ENCODE data around the gene ISLR2.

ISLR2 gene

DNA sequence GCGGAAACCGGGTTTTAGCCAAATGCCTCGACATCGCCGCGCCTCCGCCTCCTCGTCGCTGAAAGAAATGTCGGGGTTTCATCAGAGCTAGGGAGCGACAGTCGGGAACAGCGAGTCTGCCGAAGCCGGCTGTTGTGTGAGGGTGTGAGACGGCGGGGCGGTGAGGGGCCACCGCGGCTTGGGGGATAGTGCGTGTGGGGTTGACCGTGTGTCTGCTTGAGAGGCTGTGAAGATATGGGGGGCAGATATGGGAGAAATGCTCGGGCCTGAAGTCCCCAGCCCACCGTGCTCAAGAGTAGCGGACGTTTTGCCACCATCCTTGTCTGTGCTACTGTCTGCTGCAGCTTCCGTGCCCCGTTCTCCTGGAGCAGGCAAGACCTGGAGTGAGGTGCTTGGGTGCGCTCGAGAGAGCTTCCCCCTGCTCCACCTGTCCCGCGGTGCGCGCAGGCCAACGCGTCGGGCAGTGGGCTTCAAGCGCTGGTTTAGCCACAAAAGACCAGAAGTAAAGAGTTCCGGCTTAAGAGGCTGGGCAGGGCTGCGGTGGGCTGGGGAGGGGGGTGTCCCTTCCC, 716 bp upstream of the ISLR2 start:
- no peak for DNase-seq

DNA sequence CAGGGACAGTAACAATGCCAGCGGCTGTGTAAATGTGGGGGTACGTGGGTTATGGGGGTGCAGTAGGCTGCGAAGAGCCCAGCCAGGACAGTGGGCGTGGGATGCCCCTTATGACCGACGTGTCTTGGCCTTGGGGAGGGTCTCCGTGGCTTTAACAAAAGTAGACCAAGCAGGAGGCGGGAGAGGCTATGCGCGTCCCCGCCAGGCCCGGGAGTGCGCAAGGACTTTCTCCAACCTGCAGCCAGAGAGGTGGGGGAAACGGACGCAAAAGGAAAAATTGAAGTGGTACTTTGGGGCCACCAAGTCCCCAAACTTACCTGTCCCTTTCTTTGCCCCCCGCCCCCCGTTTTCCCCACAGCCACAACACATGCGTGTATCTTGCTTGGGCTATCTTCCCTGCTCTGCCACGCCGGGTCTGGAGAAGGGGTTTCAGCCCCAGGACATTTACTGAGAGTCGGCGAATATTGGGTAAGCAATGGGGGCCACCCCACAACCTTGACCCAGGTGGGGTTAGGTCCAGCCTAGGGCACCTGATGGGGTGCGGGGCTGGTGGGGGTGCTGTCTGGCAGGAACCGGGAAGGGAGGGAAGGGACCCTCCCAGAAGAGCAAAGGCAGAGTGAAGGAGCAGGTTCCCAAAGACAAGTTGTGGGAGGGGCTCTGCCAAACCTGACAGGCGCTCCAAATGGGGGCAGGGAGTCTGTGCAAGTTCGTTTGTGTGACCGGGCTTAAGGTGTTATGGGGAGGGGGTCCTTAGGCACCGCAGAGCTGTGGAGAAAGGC, 652 bp downstream of the ISLR2 start:
- DNase-seq, result no peak

DNA sequence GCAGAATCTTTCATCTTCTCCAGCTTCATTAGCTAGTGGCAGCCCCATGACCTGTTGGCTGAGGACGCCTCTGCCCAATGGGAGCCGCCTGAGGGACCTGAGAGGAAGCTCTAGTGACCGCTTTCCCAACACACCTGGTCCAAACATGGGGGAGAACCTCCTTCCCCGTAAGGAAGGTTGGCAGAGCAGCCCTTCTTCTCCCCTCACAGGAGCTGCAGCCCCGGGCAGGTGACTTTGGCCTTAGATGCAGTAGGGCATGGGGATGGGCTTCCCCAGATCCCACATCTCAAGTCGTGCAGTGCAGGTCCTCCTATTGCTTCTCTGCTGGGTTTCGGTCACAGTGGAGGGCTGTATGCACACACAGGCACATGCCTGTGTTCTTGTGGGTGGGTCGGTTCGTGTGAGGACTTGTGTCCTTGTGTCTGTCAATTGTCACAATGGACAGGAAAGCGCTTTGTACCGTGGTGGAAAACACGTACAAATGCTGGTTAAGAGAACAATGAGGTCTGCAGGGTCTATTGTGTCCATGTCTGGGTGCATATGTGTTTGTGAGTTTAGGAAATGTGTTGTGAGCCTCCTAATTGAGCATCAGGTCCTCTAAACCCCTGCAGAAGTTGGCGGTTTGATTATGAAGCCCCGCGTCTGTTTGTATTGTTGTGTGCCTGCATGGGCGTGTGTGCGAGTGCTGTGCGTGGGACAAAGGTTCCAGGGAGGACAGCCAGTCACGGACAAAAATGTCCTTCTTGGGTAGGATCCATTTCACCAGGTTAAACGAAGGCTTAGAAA, 1.4 kb downstream of the ISLR2 start:
- DNase-seq, result no peak

DNA sequence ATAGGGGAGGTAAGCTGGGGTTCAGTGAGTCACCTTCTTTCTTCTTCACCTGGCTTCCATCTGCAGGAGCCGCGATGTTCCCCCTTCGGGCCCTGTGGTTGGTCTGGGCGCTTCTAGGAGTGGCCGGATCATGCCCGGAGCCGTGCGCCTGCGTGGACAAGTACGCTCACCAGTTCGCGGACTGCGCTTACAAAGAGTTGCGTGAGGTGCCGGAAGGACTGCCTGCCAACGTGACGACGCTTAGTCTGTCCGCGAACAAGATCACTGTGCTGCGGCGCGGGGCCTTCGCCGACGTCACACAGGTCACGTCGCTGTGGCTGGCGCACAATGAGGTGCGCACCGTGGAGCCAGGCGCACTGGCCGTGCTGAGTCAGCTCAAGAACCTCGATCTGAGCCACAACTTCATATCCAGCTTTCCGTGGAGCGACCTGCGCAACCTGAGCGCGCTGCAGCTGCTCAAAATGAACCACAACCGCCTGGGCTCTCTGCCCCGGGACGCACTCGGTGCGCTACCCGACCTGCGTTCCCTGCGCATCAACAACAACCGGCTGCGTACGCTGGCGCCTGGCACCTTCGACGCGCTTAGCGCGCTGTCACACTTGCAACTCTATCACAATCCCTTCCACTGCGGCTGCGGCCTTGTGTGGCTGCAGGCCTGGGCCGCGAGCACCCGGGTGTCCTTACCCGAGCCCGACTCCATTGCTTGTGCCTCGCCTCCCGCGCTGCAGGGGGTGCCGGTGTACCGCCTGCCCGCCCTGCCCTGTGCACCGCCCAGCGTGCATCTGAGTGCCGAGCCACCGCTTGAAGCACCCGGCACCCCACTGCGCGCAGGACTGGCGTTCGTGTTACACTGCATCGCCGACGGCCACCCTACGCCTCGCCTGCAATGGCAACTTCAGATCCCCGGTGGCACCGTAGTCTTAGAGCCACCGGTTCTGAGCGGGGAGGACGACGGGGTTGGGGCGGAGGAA, 2.6 kb downstream of the ISLR2 start:
- no peak for DNase-seq

DNA sequence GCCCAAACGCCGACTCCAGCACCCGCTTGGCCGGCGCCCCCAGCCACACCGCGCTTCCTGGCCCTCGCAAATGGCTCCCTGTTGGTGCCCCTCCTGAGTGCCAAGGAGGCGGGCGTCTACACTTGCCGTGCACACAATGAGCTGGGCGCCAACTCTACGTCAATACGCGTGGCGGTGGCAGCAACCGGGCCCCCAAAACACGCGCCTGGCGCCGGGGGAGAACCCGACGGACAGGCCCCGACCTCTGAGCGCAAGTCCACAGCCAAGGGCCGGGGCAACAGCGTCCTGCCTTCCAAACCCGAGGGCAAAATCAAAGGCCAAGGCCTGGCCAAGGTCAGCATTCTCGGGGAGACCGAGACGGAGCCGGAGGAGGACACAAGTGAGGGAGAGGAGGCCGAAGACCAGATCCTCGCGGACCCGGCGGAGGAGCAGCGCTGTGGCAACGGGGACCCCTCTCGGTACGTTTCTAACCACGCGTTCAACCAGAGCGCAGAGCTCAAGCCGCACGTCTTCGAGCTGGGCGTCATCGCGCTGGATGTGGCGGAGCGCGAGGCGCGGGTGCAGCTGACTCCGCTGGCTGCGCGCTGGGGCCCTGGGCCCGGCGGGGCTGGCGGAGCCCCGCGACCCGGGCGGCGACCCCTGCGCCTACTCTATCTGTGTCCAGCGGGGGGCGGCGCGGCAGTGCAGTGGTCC, 3.5 kb downstream of the ISLR2 start:
- no peak for DNase-seq

DNA sequence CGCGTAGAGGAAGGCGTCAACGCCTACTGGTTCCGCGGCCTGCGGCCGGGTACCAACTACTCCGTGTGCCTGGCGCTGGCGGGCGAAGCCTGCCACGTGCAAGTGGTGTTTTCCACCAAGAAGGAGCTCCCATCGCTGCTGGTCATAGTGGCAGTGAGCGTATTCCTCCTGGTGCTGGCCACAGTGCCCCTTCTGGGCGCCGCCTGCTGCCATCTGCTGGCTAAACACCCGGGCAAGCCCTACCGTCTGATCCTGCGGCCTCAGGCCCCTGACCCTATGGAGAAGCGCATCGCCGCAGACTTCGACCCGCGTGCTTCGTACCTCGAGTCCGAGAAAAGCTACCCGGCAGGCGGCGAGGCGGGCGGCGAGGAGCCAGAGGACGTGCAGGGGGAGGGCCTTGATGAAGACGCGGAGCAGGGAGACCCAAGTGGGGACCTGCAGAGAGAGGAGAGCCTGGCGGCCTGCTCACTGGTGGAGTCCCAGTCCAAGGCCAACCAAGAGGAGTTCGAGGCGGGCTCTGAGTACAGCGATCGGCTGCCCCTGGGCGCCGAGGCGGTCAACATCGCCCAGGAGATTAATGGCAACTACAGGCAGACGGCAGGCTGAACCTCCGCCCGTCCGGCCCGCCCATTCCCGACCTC, 4.1 kb downstream of the ISLR2 start:
- no peak for DNase-seq

DNA sequence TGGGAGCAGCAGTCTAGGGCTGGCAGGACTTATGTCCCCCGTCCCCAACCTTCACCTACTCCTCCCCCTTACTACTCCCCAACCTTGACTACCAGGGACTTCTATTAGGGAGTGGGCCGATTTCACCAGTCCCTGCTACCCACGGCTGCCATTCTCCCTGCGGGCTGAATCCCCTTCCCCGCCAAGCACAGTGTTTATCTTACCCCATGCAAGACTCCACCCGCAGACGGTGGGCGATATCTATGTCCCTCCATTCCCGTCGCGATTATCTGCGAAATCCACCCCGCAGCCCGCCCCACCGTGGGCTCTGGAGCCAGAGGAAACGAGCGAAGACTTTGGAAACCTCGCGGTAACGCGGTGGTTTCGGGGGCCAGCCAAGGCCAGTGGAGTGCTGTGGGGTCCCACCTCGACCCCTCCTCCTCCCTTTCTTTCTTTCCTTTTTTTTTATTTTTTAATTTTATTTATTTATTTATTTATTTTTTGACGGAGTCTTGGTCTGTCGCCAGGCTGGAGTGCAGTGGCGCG, 4.7 kb downstream of the ISLR2 start:
- no peak for DNase-seq

DNA sequence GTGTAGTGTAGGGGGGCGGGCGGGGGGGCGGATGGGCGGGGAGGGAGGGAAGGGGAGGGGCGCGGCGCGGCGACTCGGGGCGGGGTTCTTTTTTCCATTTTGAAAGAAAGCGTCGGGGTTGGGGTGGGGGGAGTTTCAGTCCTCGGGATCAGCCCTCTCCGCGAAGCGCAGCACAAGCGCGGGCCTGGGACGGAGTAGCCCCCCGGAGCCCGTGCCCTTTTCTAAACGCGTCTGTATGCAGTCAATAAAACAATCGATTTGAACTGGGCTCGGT, 6.1 kb downstream of the ISLR2 start:
- DNase-seq, result no peak

DNA sequence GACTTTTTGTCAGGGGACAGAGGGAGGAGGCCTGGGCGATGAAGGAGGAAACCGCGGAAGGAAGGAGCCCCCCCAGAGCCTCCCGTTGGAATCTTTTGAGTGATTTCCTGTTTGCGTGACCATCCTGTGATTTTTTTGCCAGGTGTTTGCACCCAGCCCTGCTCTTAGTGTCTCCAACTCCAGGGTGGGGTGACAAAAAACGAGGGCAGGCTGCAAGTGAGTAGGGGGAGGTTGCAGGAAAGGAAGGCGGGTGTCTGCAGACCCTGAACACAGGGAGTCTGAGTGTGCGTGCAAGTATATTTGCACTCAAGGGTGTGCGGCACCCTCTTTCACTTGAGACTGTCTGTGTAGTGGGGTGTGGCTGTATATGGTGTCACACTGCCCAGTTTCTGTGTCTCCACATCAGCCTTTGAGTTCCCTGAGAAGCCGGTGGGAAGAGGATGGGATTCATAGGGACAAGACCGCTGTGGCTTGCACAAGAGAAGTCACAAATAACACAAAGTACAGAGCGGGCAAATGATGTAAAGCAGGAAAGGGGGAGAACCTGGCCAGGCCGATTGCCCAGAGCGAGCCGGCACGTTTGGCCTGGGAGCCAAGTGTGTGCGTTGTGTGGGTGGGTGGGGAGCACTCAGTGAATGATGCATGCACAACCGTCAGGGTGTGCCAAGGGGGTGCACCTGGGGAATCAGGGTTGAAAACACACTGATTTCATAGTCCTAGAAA, 6.6 kb downstream of the ISLR2 start:
- no peak for DNase-seq

DNA sequence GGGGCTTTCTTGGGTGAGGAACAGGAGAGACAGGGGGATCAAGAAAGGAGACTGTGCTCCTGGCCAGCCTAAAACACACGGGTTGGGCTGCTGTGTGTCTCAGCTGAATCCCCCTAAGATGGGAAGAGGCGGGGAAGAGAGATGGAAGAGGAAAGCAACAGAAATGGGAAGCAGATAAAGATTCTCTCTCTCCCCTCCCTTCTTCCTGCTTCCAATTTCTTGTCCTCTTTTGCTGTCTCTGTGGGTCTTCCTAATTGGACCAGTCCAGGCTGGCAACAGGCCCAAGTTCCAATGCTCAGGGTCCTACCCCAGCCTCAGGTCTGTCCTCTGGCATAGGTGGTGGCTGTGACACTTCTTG, 7.1 kb downstream of the ISLR2 start:
- DNase-seq, result no peak

DNA sequence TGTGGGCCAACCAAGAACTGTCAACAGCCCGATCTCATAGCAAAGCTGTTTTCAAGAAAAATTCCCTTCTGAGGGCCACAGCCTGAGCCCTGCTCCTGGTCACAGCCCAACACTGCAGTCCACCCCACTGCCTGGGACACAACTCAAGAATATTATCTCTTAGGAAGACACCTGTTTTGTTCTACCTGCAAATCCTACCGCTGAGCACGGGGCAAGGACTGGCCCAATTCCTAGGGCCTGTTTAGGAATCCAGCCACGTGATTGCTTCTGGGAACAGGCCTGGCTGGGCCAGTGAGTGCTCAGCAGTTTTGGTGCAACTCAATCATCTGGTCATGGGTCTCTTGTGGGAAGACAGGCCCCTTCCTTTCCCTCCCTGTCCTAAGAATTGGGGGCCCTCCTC, 8.3 kb downstream of the ISLR2 start:
- no peak for DNase-seq

DNA sequence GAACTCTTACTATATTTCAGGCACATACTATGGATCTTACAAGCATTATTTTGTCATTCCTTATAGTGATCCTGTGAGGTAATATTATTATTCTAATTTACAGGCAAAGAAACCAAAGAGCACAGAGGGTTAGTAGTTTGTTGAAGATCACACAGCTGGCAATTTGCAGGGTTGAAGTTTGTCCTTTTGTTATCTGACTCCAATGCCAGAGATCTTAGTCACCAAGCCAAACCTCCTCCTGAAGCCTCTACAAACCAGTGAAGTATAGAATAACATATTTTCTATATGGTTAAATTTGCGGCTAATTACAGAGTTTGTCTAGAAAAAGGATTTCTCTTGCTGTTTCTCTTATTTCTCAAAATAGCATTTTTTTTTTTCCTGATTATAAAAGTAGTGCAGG, 11.2 kb downstream of the ISLR2 start:
- no peak for DNase-seq

DNA sequence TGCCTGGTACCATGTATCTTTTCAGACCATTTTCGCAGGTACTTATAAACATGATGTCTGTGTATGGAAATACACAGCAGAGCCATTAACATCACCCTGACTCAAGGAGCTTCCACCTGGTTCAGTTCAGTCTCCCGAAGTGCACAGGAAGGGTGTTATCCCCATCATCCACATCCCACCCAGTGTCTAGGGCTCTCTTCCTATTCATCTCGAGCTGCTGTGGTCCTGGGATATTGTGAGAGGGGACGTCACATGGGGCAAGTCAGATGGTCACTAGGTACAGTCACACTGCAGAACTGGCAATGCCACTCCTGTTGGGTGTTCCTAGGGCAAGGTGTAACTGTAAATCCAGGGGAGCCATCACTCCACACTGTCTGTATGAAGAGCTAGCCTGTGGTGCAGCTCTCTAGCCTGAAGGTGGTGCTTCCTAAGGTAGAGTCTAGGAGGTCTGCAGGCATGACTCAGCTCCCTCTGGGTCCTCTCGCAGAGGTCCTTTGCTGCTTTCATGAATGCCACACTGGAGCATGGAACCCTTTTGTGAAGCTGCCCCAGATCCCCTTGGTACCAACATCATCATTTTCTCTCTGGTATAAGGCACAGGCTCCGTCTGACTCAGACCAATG, 13.9 kb downstream of the ISLR2 start:
- no peak for DNase-seq

DNA sequence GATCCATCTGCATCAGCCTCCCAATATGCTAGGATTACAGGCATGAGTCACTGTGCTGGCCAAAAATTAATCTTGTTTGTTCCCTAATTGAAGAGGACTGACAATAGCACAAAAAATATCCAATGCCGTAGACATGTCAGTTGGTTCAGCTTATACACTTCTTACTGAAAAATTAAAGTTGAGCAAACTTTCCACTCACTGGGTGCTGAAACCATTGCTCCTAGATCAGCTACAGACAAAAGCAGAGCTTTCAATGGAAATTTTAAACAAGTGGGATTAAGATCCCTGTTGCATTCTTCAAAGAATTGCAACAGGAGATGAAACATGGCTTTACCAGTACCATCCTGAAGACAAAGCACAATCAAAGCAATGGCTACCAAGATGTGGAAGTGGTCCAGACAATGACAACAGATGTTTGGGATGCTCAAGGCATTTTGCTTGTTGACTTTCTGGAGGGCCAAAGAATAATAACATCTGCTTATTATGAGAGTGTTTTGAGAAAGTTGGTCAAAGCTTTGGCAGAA, 16.0 kb downstream of the ISLR2 start:
- DNase-seq, result no peak

DNA sequence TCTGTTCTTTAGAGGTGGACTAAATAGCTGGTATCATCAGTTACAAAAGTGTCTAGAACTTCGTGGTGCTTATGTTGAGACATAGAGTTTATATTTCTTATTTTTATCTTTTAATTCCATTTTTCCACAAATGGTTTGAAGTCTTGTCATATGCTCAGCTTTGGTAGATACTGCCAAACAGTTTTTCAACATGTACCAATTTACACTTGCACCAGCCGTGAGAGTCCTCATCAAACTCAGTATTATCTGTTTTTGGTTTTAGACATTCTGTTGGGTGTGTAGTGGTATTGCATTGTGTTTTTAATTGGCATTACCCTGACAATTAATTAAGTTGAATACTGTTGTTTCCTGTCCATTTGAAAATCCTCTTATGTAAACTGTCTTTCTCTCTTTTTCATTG, 16.7 kb downstream of the ISLR2 start:
- no peak for DNase-seq

DNA sequence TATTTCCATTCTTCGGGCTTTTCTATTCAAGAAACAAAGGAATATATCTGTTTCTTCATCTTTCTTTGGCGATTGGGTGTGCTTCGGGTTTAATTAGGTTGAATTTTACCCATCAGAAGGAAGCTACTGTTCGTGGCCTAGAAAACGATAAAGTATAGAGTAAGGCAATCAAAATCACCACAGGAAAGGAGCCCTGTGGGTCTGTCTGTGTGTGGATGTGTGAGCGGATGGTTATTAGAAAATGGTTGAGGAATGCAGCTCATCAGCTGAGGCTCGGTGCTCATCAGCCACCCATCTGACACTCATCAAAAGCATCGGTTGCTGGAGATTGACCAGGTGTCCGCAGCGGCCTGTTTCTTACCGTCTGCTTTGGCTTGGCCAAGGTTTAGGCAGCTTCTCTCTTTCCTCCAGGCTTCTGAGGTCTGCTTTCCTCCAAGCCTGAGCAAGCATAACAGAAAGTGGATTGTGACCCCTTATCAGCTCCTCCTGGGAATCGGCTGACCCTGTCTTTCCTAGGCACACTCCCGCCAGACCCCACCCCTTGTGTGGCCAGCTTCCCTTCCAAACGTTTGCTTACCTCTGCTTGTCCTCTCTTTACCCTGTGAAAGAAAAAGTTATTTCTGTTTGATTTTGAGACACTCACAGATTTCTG, 25.5 kb downstream of the ISLR2 start:
- no peak for DNase-seq

DNA sequence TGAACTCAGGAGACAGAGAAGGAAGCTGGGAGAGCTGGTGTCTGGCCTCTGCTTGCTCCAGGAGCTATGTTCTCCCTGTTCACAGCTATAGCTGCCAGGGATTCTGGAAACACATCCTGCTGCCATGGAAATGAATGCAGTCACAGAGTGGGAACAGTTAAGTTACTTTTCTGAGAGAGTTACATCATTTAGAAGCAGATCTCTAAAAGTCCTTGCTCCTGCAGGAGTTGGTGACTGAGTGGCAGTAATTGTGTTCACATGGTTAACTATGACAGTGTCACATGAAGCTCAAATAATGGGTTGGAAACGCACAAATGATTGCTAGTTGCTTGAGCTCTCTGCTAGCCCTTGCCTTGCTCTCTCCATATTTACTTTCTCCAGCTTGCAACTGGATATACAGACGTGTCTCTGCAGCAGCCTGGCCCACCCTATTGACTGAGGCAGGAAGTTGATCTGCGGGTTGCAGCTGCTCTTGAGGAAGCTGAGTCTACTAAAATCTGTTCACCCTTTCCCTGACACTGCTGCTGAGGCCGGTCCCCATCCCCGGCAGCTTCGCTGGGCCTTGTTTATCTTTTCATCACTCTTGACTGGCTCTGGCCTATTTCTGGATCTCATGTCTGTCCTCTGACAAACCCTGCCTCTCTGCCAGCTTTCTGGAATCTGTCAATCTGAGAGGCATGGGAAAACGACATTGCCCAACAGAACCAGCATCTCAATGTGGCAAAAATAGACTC, 26.5 kb downstream of the ISLR2 start:
- no peak for DNase-seq

DNA sequence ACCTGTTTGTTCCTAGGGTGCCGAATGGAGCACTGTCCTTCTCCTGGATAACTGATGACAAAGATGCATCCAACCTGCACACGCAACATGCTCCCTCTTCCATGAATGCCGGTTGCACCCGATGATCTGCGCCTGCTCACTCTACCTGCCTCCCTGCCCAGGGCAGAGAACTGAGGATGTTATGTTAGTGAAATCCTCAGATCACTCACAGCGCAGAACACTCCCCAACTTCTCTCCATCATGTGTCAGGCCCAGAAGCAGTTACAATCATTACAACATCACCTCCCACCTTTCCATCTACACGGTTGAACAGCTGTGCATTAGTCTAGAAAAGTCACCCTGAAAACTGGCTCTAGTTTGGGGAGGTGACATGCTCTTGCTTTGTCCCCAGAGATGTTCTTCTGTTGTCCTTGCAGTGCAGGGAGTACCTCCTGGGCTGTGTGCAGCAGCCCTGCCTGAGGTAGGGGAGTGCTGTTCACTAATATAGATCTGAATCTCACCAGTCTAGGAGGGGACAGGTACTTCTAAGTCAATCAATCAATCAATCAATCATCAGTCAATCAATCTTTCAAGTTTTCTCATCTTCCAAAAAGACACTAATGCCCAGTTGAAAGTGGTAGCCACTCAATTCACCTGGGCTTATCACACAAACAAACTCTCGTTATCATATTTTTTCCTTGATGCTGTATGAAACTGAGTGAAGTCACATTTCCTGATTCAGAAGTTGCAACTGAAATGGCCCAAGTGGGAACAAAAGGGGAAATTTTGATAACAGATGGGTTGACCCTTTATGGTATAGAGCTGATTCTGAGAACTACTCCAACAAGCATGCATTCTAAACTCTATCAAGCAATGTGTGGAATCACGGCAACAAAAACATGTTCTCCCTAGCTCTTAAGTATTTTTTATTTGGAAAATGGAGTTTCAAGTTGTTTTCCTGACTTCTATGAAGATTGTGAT, 27.8 kb downstream of the ISLR2 start:
- DNase-seq, result no peak

Measured in GDM1 (cell line).